Mucosa of stomach (tissue), 1 donor: ENCODE results near the gene GNA14.

Experiments
- H3K27me3 ChIP-seq: one replicate; pipeline ENCODE4 v1.7.0; 2013; ENCODE audit warnings: mild to moderate bottlenecking, low read length; ENCODE audit not compliant: control insufficient read depth, insufficient read depth
- H3K36me3 ChIP-seq: one replicate; pipeline ENCODE4 v1.7.0; 2013; ENCODE audit warnings: low read length; ENCODE audit not compliant: control insufficient read depth, insufficient read depth
- H3K4me1 ChIP-seq: one replicate; pipeline ENCODE4 v1.7.0; 2013; ENCODE audit warnings: mild to moderate bottlenecking, low read length; ENCODE audit not compliant: control insufficient read depth, insufficient read depth
- H3K4me3 ChIP-seq: one replicate; pipeline ENCODE4 v1.7.0; 2013; ENCODE audit warnings: low read length
- H3K9ac ChIP-seq: one replicate; pipeline ENCODE4 v1.7.0; 2013; ENCODE audit warnings: mild to moderate bottlenecking, low read length, moderate library complexity
- H3K9me3 ChIP-seq: one replicate; pipeline ENCODE4 v1.7.0; 2013; ENCODE audit warnings: mild to moderate bottlenecking, low read length, moderate library complexity; ENCODE audit not compliant: control insufficient read depth
- donor health status: Pancreatic carcinoma.

The GNA14 gene

GRCh38 chr9:77582961-77583576, 65.1 kb downstream of the GNA14 start:
- H3K27me3 ChIP-seq: no peaks in the 10 kb centered on the region
- no peak overlapping the region for H3K9ac ChIP-seq
- H3K4me1 ChIP-seq: peaks cover 14% of the 10 kb centered on the region
- no peaks in the 10 kb centered on the region for H3K9me3 ChIP-seq
- H3K36me3 ChIP-seq: no peaks in the 10 kb centered on the region
- H3K4me3 ChIP-seq: no peak overlapping the region

GRCh38 chr9:77582525-77582924, 65.6 kb downstream of the GNA14 start:
- Histone ChIP-seq H3K9ac (no peak overlapping the region), H3K4me3 (no peak overlapping the region), H3K9me3 (no peaks in the 10 kb centered on the region), H3K36me3 (no peaks in the 10 kb centered on the region), H3K4me1 (peaks cover 10% of the 10 kb centered on the region), H3K27me3 (no peaks in the 10 kb centered on the region)

- Histone ChIP-seq H3K9ac (no peak overlapping the region), H3K4me1 (no peaks in the 10 kb centered on the region), H3K4me3 (no peak overlapping the region)
Observed at GRCh38 chr9:77575785-77576184, 72.3 kb downstream of the GNA14 start.

GRCh38 chr9:77569335-77569734, 78.8 kb downstream of the GNA14 start:
- Histone ChIP-seq H3K27me3 (peaks cover 9% of the 10 kb centered on the region), H3K4me3 (no peak overlapping the region), H3K36me3 (no peaks in the 10 kb centered on the region), H3K9ac (no peak overlapping the region), H3K9me3 (no peaks in the 10 kb centered on the region), H3K4me1 (no peaks in the 10 kb centered on the region)

More at GRCh38 chr9:77575785-77576184, 72.3 kb downstream of the GNA14 start:
- H3K27me3 ChIP-seq: peaks cover 9% of the 10 kb centered on the region
- H3K9me3 ChIP-seq: no peaks in the 10 kb centered on the region
- no peaks in the 10 kb centered on the region for H3K36me3 ChIP-seq

GRCh38 chr9:77563174-77563573, 84.9 kb downstream of the GNA14 start:
- no peaks in the 10 kb centered on the region for H3K4me1 ChIP-seq
- no peaks in the 10 kb centered on the region for H3K36me3 ChIP-seq
- no peak overlapping the region for H3K9ac ChIP-seq
- H3K9me3 ChIP-seq: no peaks in the 10 kb centered on the region
- H3K27me3 ChIP-seq: no peaks in the 10 kb centered on the region
- H3K4me3 ChIP-seq: no peak overlapping the region

- H3K9ac ChIP-seq: no peak overlapping the region
- no peaks in the 10 kb centered on the region for H3K9me3 ChIP-seq
- no peak overlapping the region for H3K4me3 ChIP-seq
- H3K4me1 ChIP-seq: no peaks in the 10 kb centered on the region
- no peaks in the 10 kb centered on the region for H3K27me3 ChIP-seq
- no peaks in the 10 kb centered on the region for H3K36me3 ChIP-seq
Observed at GRCh38 chr9:77562019-77562748, 85.9 kb downstream of the GNA14 start.

- H3K4me1 ChIP-seq: no peaks in the 10 kb centered on the region
- H3K4me3 ChIP-seq: no peak overlapping the region
- no peaks in the 10 kb centered on the region for H3K9me3 ChIP-seq
- no peak overlapping the region for H3K9ac ChIP-seq
- H3K27me3 ChIP-seq: no peaks in the 10 kb centered on the region
- no peaks in the 10 kb centered on the region for H3K36me3 ChIP-seq
Observed at GRCh38 chr9:77561331-77562018, 86.6 kb downstream of the GNA14 start.

- no peak overlapping the region for H3K9ac ChIP-seq
- H3K4me1 ChIP-seq: peaks cover 5% of the 10 kb centered on the region
- no peaks in the 10 kb centered on the region for H3K36me3 ChIP-seq
- no peak overlapping the region for H3K4me3 ChIP-seq
- H3K27me3 ChIP-seq: no peaks in the 10 kb centered on the region
- no peaks in the 10 kb centered on the region for H3K9me3 ChIP-seq
Observed at GRCh38 chr9:77556396-77556795, 91.7 kb downstream of the GNA14 start.

GRCh38 chr9:77554586-77555105, 93.5 kb downstream of the GNA14 start:
- no peak overlapping the region for H3K9ac ChIP-seq
- no peaks in the 10 kb centered on the region for H3K9me3 ChIP-seq
- no peaks in the 10 kb centered on the region for H3K36me3 ChIP-seq
- no peak overlapping the region for H3K4me3 ChIP-seq
- H3K27me3 ChIP-seq: no peaks in the 10 kb centered on the region
- H3K4me1 ChIP-seq: peaks cover 5% of the 10 kb centered on the region

GRCh38 chr9:77547106-77547730, 100.9 kb downstream of the GNA14 start:
- no peaks in the 10 kb centered on the region for H3K36me3 ChIP-seq
- H3K9ac ChIP-seq: no peak overlapping the region
- no peaks in the 10 kb centered on the region for H3K27me3 ChIP-seq
- no peaks in the 10 kb centered on the region for H3K9me3 ChIP-seq
- no peaks in the 10 kb centered on the region for H3K4me1 ChIP-seq
- no peak overlapping the region for H3K4me3 ChIP-seq

- H3K9me3 ChIP-seq: no peaks in the 10 kb centered on the region
- no peaks in the 10 kb centered on the region for H3K36me3 ChIP-seq
- no peak overlapping the region for H3K4me3 ChIP-seq
- H3K27me3 ChIP-seq: no peaks in the 10 kb centered on the region
- no peaks in the 10 kb centered on the region for H3K4me1 ChIP-seq
- H3K9ac ChIP-seq: no peak overlapping the region
Observed at GRCh38 chr9:77546376-77546950, 101.7 kb downstream of the GNA14 start.
